Measurements from ENCODE around the gene MRPL22.
"Not testable (repeated sequence)": the region's sequence is repeated elsewhere in the genome, so short reads cannot be mapped to it uniquely, and the experiment has no call there.

The MRPL22 gene

GRCh38 chr5:154999865-155000264 is 59.0 kb downstream of the MRPL22 start:
- DNase-seq: no peak

GRCh38 chr5:155001523-155001922 is 60.6 kb downstream of the MRPL22 start:
- DNase-seq: no peak

GRCh38 chr5:155002722-155003121 is 61.8 kb downstream of the MRPL22 start:
- DNase-seq: not testable (repeated sequence)

- no peak for DNase-seq
Measured at GRCh38 chr5:155004138-155004744, 63.4 kb downstream of the MRPL22 start.

- not testable (repeated sequence) for DNase-seq
Measured at GRCh38 chr5:155006265-155006664, 65.4 kb downstream of the MRPL22 start.

- no peak for DNase-seq
Measured at GRCh38 chr5:155008669-155009068, 67.8 kb downstream of the MRPL22 start.

- no peak for DNase-seq
Measured at GRCh38 chr5:155010881-155011280, 70.0 kb downstream of the MRPL22 start.

GRCh38 chr5:155013526-155013925 is 72.7 kb downstream of the MRPL22 start, which contains the start of gene KIF4B:
Gene KIF4B (plus strand): TSS chr5:155013755. CDS start chr5:155013860, 105 bp downstream.
- no peak for DNase-seq

- no peak for DNase-seq
Measured at GRCh38 chr5:155015239-155015638, 74.4 kb downstream of the MRPL22 start.

- no peak for DNase-seq
Measured at GRCh38 chr5:155017610-155018009, 76.7 kb downstream of the MRPL22 start.

All from eye (tissue), 1 donor.